HCEC 1CT (cell line): ENCODE data around the gene PPIL1.
"Not testable (repeated sequence)": the region's sequence is repeated elsewhere in the genome, so short reads cannot be mapped to it uniquely, and the experiment has no call there.

ENCODE experiments used
- DNase-seq: peaks from one replicate; pipeline ENCODE4 v3.0.0-alpha.2; 2017

Gene PPIL1

GRCh38 chr6:36874443-36875249 is at the start of gene PPIL1:
Gene PPIL1, minus strand, starts transcription at chr6:36874803. Its CDS starts 31 bp downstream, at chr6:36874772.
- peak; percentile 87 for DNase-seq

DNA sequence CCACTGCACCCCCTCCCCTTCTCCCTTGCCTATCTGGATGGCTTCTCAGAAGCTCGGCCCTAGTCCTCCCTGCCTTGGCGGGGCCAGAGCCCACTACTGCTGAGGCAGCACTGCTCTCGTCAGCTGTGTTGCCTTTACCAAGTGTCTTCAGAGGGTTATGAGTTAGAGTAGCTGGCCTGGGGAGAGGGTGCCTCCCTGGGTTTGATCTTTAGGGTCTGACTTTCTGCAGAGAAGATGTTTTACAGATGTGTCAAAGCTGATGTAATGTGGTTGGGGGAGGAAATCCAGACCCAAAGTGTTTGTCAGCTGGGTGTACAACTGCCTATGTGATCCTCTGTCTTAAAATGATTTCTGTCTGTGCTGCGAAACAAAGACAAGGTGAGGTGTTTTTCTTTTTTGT is 49.5 kb upstream of the PPIL1 start:
- no peak for DNase-seq

DNA sequence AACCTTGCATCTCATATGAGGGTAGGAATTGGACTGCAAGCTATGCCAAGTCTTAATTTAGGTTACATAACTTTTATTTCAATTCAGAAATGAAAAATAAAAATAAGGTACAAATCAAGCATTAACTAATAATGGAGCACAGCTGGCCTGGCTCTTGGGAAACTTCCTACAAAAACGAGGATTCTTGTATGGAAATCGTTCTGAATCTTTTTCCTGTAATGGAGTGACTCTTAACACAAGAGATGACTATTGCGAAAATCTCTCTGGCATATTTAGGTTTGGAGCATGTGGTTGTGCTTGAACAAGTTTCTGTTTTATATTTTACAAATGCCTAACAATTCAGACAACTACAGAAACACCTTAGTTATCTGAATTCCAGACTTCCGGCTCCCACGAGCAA is 45.9 kb upstream of the PPIL1 start:
- no peak for DNase-seq

DNA sequence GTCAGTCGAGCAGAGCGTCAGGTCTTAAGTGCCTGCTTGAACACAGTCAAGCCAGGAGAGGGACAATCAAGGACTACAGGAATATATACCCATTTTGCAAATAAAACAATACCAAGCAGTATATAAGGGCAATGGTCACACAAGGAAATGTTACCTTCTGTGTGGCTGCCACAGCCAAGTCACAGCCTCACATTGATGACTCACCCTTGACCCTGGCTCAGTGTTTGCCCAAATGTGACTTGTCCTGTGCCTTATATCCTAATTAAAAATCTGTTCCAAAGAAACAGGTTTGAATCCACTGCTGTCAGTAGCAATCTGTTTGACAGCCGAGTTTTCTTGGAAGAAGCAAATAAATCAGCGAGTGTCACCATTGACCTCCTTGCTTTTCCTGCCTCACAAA is 45.4 kb upstream of the PPIL1 start:
- DNase-seq, result no peak

DNA sequence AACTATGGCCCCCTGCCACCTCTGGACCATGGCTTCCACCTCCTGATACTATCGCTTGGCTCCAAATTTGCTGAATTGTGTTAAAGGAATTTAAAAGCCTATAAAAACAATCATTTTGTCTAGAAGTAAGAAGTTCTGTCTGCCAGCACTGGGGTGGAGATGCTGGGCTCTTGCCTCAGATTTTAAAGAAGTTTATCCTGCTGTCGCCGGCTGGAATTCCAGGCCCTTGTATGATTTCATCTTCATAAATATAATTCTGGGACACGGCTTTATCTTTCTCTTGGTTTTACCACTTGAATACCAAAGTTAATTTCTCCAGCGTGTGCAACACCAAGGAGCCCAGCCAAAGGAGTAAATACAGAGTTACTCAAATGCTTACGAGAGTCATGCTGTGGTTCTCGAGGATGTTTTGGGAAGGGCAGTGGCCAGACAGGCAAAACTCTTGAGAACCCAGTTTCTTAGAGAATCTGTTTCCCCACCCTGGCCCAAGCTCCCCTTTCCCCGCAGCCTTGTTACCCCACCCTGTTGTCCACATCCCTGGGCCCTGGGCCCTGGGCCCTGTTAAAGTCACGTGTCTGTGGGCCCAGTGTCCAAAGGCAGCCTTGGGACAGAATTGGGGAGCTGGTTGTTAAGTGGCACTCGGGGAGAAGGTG is 43.1 kb upstream of the PPIL1 start:
- no peak for DNase-seq

- no peak for DNase-seq
Observed at GRCh38 chr6:36916126-36916525, 41.5 kb upstream of the PPIL1 start.

DNA sequence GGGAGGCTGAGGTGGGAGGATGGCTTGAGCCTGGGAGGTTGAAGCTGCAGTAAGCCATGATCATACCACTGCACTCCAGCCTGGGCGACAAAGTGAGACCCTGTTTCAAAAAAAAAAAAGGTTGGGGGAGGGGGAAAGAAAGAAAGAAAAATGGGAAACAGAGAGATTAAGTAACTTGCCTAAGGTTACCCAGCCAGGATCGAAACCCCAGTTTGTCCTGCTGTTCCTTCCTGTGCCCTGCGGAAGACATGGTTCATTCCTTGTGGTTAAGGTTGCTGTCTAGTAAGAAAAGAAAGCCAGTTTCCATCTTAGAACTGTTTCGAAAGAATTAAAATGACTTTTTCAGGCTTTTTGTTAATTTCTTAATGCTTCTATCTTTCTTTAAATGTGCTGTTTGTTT is 41.0 kb upstream of the PPIL1 start:
- no peak for DNase-seq

DNA sequence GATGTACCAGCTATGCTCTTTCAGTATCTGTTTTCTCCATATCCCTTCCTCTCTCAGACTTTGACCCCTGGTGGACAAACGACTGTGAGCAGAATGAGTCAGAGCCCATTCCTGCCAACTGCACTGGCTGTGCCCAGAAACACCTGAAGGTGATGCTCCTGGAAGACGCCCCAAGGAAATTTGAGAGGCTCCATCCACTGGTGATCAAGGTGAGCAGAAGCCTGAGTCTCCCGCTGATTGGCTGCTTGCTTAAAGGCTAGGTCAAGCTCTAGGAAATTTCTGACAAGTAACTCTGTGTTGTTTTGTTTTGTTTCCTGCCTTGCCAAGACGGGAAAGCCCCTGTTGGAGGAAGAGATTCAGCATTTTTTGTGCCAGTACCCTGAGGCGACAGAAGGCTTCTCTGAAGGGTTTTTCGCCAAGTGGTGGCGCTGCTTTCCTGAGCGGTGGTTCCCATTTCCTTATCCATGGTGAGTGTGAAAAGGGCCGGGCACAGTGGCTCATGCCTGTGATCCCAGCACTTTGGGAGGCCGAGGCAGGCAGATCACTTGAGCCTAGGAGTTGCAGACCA is 39.7 kb upstream of the PPIL1 start:
- DNase-seq, result peak; percentile 49

- no peak for DNase-seq
Observed at GRCh38 chr6:36913082-36913481, 38.5 kb upstream of the PPIL1 start.

- peak; percentile 86 for DNase-seq
Observed at GRCh38 chr6:36912586-36912985, 38.0 kb upstream of the PPIL1 start.

- DNase-seq, result no peak
Observed at GRCh38 chr6:36912030-36912454, 37.4 kb upstream of the PPIL1 start.

GRCh38 chr6:36908747-36909146 is 34.1 kb upstream of the PPIL1 start:
- DNase-seq, result no peak

GRCh38 chr6:36907781-36908180 is 33.2 kb upstream of the PPIL1 start:
- no peak for DNase-seq

DNA sequence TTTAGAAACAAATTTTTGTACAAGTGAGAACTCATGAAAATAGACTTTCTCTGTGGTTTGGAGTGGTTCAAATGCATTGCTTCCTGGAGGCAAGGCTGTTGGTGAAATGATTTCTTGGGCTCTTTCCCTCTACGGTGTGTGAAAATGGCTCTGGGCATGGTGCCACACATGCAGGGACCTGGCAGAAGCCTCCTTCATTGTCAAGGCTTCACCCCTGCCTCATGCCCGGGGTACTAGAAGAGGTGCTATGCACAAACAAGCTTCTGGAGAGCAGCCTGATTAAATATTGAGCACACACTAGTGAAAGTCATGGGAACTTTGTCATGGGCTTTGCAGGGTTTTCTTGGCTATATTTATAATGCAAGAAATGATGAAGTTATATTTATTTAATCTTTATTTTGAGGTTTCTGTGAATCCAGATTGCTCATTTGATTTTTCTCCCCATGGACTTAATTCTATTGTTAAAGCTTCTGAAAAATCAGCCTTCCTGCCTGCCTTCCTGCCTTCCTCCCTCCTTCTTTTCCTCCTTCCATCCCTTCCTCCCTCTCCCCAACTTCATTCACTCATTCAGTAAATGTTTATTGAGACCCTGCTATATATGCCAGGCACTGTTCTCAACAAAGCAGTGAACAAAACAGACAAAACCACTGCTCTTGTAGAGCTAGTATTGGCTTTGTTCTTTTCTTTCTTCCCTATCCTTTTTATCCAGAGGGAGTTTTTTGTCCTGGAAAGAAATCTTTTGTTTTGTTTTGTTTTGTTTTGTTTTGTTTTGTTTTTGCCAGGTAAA is 32.1 kb upstream of the PPIL1 start:
- no peak for DNase-seq

- no peak for DNase-seq
Observed at GRCh38 chr6:36904851-36905393, 30.3 kb upstream of the PPIL1 start.

DNA sequence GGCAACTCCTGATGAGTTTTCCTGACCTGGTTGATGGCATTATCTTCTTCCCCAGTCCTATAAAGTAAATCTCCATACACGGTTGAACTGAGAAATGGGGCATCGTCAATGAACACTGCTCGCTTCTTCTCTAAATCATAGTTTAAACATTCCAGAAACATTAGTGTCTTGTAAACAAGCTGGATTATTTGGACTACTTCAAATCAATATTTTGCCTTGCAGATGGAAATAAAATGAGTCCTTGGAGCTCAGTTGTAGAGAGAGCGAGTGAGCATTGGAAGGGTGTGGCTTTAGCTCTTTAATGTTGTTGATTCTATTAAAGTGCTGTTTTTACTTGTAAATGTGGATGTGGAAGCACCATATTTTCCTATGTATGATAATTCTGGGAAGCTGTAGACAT is 29.5 kb upstream of the PPIL1 start:
- DNase-seq, result peak; percentile 72

DNA sequence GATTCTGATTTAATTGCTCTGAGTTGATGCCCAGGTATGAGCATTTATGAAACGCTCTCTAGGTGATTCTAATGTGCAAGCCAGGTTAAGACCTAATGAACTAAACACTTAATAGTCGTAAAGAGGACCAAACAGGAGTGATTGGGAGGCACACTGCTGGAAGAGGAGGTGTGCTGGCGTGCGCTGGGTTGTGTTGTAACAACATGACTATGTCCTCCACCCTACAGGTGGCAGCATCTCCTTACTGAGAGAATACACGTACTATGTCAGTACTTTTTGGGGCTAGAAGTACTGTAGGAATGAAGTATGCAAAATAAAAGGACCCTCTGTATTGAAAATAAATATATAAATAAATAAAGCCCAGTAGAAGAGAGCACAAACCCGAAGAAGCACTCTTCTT is 23.0 kb upstream of the PPIL1 start:
- peak; percentile 27 for DNase-seq

DNA sequence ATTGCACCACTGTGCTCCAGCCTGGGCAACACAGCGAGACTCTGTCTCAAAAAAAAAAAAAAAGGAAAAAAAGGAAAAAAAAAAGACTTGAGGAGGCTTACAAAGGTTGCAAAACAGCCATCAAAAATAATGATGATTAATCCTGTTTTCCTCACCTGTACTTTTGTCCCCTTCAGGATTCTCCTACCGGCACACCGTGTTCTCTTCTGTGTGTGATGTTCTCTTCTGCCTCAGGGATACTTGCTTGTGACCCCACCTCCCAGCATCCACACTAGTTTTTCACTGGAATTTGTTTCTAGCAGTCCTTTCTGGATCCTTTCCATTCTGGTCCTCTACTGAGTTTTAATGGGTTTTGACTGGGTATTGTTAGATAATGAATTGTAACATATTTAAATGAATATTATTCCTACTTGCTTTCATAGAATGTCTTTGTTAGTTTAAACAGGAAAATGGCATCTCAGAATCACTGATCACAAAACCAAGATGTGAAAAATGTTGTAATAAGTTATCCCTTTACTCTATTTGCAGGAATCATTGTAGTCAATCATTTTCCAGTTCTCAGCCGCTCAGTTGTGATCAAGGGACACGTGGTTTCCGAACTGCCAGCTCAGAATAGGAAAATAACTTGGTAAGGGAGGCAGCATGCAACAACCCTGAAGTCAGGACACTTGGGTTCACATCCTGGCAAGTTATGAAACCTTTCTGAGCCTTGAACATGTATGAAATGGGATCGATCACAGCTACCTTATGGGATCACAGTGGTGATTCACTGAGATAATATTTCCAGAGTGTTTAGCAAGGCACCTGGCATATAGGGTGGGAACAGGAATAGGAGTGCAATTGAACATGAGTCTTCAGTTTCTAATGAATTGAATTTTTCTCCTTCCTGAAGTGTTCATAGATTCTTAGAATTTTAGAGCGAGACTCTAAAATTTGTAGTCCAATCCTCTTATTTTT is 19.7 kb upstream of the PPIL1 start:
- no peak for DNase-seq

DNA sequence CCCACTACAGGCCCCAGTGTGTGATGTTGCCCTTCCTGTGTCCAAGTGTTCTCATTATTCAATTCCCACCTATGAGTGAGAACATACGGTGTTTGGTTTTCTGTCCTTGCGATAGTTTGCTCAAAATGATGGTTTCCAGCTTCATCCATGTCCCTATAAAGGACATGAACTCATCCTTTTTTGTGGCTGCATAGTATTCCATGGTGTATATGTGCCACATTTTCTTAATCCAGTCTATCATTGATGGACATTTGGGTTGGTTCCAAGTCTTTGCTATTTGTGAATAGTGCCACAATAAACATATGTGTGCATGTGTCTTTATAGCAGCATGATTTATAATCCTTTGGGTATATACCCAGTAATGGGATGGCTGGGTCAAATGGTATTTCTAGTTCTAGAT is 16.6 kb upstream of the PPIL1 start:
- DNase-seq, result not testable (repeated sequence)

DNA sequence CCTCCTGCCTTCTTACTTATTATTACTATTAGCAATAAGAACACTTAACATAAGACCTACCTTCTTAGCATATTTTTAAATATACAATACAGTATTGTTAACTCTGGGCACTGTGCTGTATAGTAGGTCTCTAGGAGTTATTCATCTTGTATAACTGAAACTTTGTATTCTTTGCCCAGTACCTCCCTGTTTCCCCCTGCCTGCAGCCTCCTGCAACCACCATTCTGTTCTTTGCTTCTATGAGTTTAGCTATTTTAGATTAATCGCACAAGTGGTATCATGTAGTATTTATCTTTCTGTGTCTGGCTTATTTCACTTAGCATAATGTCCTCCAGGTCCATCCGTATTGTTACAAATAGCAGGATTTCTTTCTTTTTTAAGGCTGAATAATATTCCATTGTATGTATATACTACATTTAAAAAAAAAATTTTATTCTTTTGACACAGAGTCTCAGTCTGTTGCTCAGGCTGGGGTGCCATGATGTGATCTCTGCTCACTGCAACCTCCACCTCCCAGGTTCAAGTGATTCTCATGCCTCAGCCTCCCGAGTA is 15.6 kb upstream of the PPIL1 start:
- no peak for DNase-seq

GRCh38 chr6:36888654-36889481 is 14.3 kb upstream of the PPIL1 start:
- DNase-seq, result no peak
